Breast epithelium (tissue), 3 donors: ENCODE results near the gene JMJD1C.

Source experiments
- CTCF ChIP-seq, 3 donors: fragments of 450-650 bp; IDR thresholded peaks; one replicate each; pipeline ENCODE4 v1.5.1; 2016 to 2017; ENCODE audit warnings: antibody characterized with exemption in 3 of 3, mild to moderate bottlenecking in 3 of 3, moderate library complexity in 3 of 3
- POLR2A ChIP-seq: fragments of 450-650 bp; IDR thresholded peaks from one replicate; pipeline ENCODE4 v1.6.1; 2016; ENCODE audit warnings: antibody characterized with exemption, mild to moderate bottlenecking, moderate library complexity
- POLR2AphosphoS5 ChIP-seq, 3 donors: sonication (generic); formaldehyde crosslinking; IDR thresholded peaks; one replicate each; pipeline ENCODE4 v1.6.1; 2017; ENCODE audit warnings: antibody characterized with exemption in 3 of 3

GRCh38 chr10:63210611-63211196, 255.1 kb downstream of the JMJD1C start:
- TF ChIP-seq CTCF (IDR thresholded peaks at IDR 0.05), result no peak
- TF ChIP-seq POLR2AphosphoS5 (IDR thresholded peaks at IDR 0.05), result no peak
- no peak for TF ChIP-seq POLR2A
